ENCODE measurements around the gene SMC5.

SMC5 gene

DNA sequence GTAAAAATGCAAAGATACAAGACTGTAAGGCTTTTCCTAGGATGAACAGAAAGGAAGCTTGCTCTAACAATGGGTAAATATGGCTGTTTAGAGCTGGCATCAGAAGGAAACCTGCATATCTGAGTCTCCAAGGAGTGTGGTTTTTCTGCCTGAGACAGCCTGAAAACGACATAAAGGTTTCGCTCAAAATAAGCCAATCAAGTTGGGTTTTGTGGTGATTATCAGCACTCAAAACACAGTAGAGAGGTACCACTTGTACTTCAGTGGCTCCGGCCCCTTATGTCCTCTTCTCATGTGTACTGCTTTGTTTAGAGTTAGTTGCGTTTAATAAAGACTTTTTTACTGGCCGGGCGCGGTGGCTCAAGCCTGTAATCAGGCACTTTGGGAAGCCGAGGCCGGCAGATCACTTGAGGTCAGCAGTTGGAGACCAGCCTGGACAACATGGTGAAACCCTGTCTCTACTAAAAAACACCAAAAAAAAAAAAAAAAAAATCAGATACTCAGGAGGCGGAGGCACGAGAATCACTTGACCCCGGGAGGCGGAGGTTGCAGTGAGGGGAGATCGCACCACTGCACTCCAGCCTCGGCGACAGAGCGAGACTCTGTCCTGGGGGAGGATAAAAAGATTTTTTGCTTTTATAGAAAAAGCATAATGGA lies 116.3 kb downstream of the SMC5 start:
- TF ChIP-seq CTCF (IDR thresholded peaks at IDR 0.05): no peak

DNA sequence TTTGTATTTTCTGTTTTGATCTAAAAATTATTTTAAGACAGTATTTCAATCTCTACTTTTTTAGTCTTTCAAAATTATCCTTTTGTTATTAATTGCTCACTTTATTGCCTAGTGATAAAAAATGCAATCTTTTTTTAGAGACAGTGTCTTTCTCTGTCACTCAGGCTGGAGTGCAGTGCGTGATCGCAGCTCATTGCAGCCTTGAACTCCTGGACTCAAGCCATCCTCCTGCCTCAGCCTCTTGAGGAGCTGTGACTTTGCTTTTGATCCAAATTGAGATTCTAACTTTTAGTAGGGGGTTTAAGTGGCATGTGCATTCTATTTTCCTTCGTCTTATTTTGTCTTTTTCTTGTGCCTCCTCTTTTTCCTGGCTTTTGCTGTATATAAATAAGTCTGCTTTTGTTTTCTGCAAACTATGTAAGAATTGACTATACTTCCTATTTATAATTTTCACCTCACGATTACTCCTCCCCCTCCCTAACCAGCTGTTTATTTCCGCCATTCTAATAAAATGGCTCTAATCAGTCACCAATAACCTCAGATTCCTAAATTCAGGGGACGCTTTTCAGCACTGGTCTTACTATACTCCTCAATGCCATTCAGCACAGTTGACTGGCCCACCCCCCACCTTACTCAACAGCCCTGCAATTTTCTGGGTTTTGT lies 123.4 kb downstream of the SMC5 start:
- TF ChIP-seq CTCF (IDR thresholded peaks at IDR 0.05): no peak

GRCh38 chr9:70382709-70383605 lies 124.2 kb downstream of the SMC5 start:
- no peak for TF ChIP-seq CTCF (IDR thresholded peaks at IDR 0.05)

DNA sequence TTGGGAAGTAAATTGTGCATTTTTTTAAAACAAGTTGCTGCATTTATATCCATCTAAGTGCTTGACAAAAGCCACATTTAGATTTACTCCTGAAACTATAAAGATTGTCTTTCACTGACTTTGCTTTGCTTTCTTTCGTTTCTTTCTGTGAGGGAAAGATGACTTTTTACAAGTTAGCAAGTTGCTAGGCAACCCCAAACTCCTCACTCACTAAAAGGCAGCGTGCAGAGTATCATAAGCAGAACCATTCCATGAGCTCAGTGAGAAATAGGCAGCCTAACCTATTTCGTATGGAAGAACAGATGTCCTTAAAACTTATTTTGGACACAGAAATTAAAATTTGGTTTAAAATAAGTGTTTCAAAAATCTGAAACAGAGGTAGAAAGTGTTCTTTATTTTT lies 126.6 kb downstream of the SMC5 start:
- TF ChIP-seq CTCF (IDR thresholded peaks at IDR 0.05): no peak

- TF ChIP-seq CTCF (IDR thresholded peaks at IDR 0.05): no peak
Measured at GRCh38 chr9:70387663-70388062, 128.9 kb downstream of the SMC5 start.

DNA sequence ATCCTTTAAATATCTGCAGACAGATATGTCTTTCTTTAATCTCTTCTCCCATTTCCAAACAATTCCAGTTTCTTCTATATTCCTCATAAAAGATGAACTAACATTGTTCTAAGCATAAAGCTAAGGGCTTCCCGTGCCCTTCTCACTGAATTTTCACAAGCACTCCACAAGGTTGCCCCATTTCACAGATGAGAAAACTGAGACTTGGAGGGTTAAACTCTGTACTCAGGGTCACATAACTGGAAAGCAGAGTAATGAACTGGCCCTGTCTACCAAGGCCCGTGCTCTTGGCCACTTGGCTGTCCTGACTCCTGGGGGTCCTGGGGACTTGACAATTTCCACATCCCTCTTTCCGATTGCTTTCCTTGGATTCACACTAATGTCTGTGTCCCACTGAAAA lies 130.4 kb downstream of the SMC5 start:
- TF ChIP-seq CTCF (IDR thresholded peaks at IDR 0.05): no peak

GRCh38 chr9:70389621-70390266 lies 131.0 kb downstream of the SMC5 start:
- TF ChIP-seq CTCF (IDR thresholded peaks at IDR 0.05): no peak
